Nephron (organoid): ENCODE measurements around the gene RASA2.
A peak's percentile ranks its signal among the peaks of the same experiment; 100 is the strongest.

Source experiments
- H3K27ac Mint-ChIP-seq, 3 experiments: 2 replicates each; pipeline ENCODE4 v1.8.0; 2020; ENCODE audit warnings: mixed read lengths in 3 of 3, mild to moderate bottlenecking in 2 of 3, moderate library complexity in 1 of 3
- H3K27me3 Mint-ChIP-seq: 2 replicates; pipeline ENCODE4 v1.8.0; 2021; ENCODE audit warnings: low read depth, mild to moderate bottlenecking, moderate library complexity, mixed read lengths
- H3K36me3 Mint-ChIP-seq: 2 replicates; pipeline ENCODE4 v1.8.0; 2020; ENCODE audit warnings: low read depth, mixed read lengths
- H3K4me1 Mint-ChIP-seq: 2 replicates; pipeline ENCODE4 v1.8.0; 2020; ENCODE audit warnings: mixed read lengths
- H3K4me3 Mint-ChIP-seq, 3 experiments: 2 replicates each; pipeline ENCODE4 v1.8.0; 2020; ENCODE audit warnings: mild to moderate bottlenecking in 3 of 3, mixed read lengths in 3 of 3, moderate library complexity in 2 of 3
- H3K9me3 Mint-ChIP-seq: 2 replicates; pipeline ENCODE4 v1.8.0; 2020; ENCODE audit warnings: mixed read lengths
- TF ChIP-seq, protein P1 (sequence below), 3 experiments: fragments of 200-600 bp; sonication (generic); IDR thresholded peaks; one replicate each; pipeline ENCODE4 v1.5.0; 2021; ENCODE audit warnings: antibody characterized with exemption in 3 of 3; ENCODE audit not compliant: unreplicated experiment in 3 of 3

The RASA2 gene

DNA sequence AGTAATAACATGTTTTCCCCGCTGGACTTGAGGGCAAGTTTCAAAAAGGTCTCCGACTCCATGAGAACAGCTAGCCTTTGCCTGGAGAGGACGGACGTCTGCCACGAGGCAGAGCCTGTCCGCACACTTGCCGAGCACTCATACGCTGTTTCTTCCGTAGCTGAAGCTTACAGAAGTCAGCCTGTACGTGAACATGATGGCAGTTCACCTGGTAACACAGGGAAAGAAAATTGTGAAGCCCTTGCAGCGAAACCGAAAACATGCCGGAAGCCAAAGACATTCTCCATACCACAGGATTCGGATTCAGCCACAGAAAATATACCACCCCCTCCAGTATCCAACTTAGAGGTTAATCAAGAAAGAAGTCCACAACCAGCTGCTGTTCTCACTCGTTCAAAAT lies 43.9 kb upstream of the RASA2 start:
- peak overlapping the region; percentile 96 to 98 (median 97) for H3K27ac Mint-ChIP-seq
- peaks cover 65% of the 10 kb centered on the region for H3K36me3 Mint-ChIP-seq
- H3K27me3 Mint-ChIP-seq: no peaks in the 10 kb centered on the region
- TF ChIP-seq, protein P1, sequence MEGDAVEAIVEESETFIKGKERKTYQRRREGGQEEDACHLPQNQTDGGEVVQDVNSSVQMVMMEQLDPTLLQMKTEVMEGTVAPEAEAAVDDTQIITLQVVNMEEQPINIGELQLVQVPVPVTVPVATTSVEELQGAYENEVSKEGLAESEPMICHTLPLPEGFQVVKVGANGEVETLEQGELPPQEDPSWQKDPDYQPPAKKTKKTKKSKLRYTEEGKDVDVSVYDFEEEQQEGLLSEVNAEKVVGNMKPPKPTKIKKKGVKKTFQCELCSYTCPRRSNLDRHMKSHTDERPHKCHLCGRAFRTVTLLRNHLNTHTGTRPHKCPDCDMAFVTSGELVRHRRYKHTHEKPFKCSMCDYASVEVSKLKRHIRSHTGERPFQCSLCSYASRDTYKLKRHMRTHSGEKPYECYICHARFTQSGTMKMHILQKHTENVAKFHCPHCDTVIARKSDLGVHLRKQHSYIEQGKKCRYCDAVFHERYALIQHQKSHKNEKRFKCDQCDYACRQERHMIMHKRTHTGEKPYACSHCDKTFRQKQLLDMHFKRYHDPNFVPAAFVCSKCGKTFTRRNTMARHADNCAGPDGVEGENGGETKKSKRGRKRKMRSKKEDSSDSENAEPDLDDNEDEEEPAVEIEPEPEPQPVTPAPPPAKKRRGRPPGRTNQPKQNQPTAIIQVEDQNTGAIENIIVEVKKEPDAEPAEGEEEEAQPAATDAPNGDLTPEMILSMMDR (IDR thresholded peaks at IDR 0.05; ENCODE audit: unreplicated experiment in 3 of 3): no peak
- peaks cover 40% of the 10 kb centered on the region for H3K4me1 Mint-ChIP-seq
- H3K9me3 Mint-ChIP-seq: peaks cover 13% of the 10 kb centered on the region
- peak overlapping the region in 1 of 3 experiments; percentile 31 for H3K4me3 Mint-ChIP-seq

DNA sequence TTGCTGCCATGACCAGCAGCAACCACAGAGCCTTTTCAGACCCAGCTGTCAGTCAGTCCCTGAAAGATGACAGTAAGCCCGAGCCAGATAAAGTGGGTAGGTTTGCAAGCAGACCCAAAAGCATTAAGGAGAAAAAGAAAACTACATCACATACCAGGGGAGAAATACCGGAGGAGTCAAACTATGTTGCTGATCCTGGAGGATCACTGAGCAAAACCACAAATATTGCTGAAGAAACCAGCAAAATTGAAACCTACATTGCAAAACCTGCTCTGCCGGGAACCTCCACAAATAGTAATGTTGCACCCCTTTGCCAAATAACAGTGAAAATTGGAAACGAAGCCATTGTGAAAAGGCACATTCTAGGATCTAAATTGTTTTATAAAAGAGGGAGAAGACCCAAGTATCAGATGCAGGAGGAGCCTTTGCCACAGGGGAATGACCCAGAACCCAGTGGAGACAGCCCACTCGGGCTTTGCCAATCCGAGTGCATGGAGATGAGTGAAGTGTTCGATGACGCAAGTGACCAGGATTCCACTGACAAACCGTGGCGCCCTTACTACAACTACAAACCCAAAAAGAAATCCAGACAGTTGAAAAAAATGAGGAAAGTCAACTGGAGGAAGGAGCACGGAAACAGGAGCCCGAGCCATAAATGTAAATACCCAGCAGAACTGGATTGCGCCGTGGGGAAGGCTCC lies 42.1 kb upstream of the RASA2 start:
- no peaks in the 10 kb centered on the region for H3K27me3 Mint-ChIP-seq
- peaks cover 28% of the 10 kb centered on the region for H3K4me1 Mint-ChIP-seq
- H3K27ac Mint-ChIP-seq: no peak overlapping the region
- no peak overlapping the region for H3K4me3 Mint-ChIP-seq
- TF ChIP-seq, protein P1 (IDR thresholded peaks at IDR 0.05; ENCODE audit: unreplicated experiment in 3 of 3): no peak
- peaks cover 13% of the 10 kb centered on the region for H3K9me3 Mint-ChIP-seq
- H3K36me3 Mint-ChIP-seq: peaks cover 59% of the 10 kb centered on the region

DNA sequence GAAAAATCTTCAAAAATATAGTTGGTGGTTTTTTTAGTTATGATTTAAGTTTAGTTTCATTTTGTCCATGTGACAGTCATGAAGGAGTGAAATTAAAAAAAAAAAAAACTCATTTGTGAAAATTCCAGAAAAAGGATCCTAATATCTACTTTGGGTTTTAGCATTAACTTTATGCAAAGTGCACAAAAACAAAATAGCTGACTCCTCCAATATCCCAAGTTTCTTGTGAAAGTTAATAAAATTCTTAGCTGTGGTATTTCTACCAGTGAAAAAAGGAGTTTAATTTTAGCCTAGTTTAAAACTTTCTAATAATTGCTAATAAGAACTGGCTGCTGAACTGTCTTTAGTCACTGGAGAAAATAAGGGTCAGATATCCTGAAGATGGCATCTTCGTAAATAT lies 40.8 kb upstream of the RASA2 start:
- peaks cover 24% of the 10 kb centered on the region for H3K4me1 Mint-ChIP-seq
- TF ChIP-seq, protein P1 (IDR thresholded peaks at IDR 0.05; ENCODE audit: unreplicated experiment in 3 of 3): no peak
- H3K4me3 Mint-ChIP-seq: no peak overlapping the region
- no peaks in the 10 kb centered on the region for H3K27me3 Mint-ChIP-seq
- H3K9me3 Mint-ChIP-seq: peaks cover 13% of the 10 kb centered on the region
- H3K27ac Mint-ChIP-seq: no peak overlapping the region
- peaks cover 59% of the 10 kb centered on the region for H3K36me3 Mint-ChIP-seq

DNA sequence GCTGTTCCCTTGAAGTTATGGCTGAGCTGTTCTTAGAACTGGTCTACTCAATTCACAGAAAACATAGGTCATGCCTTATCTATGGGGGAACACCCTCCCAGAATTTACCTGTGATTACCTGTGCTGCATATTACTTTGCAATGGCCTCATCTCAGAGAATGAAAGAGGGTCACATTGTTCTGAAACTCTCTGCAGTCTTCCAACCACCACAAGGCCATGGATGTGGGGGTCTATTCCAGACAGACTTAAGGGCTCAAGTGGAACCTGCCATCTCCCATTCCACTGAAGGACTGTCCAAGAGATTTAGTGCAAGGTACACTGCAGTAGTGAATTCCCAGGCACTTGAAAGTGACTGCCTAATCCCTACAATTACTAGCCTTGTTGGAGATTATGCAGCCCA lies 40.1 kb upstream of the RASA2 start:
- Mint-ChIP-seq H3K27me3 (no peaks in the 10 kb centered on the region), H3K4me1 (peaks cover 18% of the 10 kb centered on the region), H3K4me3 (no peak overlapping the region), H3K9me3 (peaks cover 13% of the 10 kb centered on the region), H3K27ac (no peak overlapping the region), H3K36me3 (peaks cover 54% of the 10 kb centered on the region)
- TF ChIP-seq, protein P1 (IDR thresholded peaks at IDR 0.05; ENCODE audit: unreplicated experiment in 3 of 3): no peak

DNA sequence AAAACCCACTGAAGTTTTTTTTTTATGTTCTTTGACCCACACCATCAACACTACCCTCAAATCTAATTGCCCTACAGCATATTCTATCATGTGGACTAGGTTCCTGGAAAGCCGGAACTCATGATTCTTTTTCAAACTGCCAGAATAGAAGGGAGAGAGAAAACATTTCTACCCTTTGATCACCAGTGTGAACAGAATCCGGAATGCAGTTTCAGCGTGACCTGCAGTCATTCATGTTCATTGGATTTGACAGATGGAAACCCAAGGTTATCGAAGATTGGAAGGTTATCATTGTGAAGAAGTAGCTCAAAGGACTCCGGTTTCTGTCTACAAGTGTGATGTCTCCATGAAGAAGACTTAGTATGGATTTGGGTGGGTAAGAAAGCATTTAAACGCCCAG lies 39.4 kb upstream of the RASA2 start:
- Mint-ChIP-seq H3K9me3 (peaks cover 9% of the 10 kb centered on the region), H3K4me3 (no peak overlapping the region), H3K27ac (peak overlapping the region in 1 of 3 experiments; percentile 47), H3K4me1 (peaks cover 11% of the 10 kb centered on the region), H3K36me3 (peaks cover 48% of the 10 kb centered on the region), H3K27me3 (no peaks in the 10 kb centered on the region)
- TF ChIP-seq, protein P1 (IDR thresholded peaks at IDR 0.05; ENCODE audit: unreplicated experiment in 3 of 3): no peak

DNA sequence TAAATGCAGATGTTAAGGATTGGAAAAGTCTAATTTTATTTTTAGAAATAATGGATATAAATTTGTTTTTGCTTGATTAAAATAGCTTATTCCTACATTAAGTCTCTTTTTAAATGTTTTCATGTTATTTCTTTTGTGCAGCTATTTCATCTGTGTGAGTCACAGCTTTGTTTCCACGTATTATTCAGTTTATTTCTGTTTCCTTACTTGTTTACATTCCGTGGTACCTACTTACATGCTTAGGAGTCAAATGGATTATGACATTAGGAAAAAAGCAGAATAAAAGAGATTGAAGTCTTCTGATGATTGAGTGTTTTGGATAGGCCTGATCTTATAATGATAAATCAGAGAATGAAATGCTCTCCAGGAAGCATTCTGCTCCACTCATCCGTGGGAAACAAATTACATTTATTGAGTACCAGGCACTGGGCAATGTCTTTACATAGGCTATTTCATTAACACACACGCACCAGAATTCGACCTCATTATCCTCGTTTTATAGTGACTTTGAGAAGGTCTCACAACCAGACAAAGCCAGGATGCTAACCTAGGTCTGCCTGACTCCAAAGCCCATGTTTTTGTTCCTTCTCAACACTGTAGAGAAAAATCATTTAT lies 38.1 kb upstream of the RASA2 start:
- Mint-ChIP-seq H3K9me3 (peaks cover 3% of the 10 kb centered on the region), H3K27ac (peak overlapping the region; percentile 9 to 47 (median 35)), H3K36me3 (peaks cover 34% of the 10 kb centered on the region), H3K27me3 (no peaks in the 10 kb centered on the region), H3K4me3 (no peak overlapping the region), H3K4me1 (peaks cover 5% of the 10 kb centered on the region)
- TF ChIP-seq, protein P1 (IDR thresholded peaks at IDR 0.05; ENCODE audit: unreplicated experiment in 3 of 3): no peak
